RCC 7860 (cell line): ENCODE data around the gene CELA2B.
"Not testable (repeated sequence)": the region's sequence is repeated elsewhere in the genome, so short reads cannot be mapped to it uniquely, and the experiment has no call there.

ENCODE experiments used
- DNase-seq: peaks from one replicate; pipeline ENCODE4 v3.0.0-alpha.2; 2015; ENCODE audit warnings: low spot score
- FAIRE-seq: peaks from 2 replicates; lab custom pipeline; 2012; peaks lifted over from hg19 to GRCh38; lab: Jason Lieb, UNC

The CELA2B gene

GRCh38 chr1:15492596-15492995 lies 16.7 kb downstream of the CELA2B start:
- FAIRE-seq, result no peak

GRCh38 chr1:15493869-15494390 lies 18.0 kb downstream of the CELA2B start:
- no peak for FAIRE-seq
- DNase-seq, result no peak

More at GRCh38 chr1:15492596-15492995, 16.7 kb downstream of the CELA2B start:
- no peak for DNase-seq

DNA sequence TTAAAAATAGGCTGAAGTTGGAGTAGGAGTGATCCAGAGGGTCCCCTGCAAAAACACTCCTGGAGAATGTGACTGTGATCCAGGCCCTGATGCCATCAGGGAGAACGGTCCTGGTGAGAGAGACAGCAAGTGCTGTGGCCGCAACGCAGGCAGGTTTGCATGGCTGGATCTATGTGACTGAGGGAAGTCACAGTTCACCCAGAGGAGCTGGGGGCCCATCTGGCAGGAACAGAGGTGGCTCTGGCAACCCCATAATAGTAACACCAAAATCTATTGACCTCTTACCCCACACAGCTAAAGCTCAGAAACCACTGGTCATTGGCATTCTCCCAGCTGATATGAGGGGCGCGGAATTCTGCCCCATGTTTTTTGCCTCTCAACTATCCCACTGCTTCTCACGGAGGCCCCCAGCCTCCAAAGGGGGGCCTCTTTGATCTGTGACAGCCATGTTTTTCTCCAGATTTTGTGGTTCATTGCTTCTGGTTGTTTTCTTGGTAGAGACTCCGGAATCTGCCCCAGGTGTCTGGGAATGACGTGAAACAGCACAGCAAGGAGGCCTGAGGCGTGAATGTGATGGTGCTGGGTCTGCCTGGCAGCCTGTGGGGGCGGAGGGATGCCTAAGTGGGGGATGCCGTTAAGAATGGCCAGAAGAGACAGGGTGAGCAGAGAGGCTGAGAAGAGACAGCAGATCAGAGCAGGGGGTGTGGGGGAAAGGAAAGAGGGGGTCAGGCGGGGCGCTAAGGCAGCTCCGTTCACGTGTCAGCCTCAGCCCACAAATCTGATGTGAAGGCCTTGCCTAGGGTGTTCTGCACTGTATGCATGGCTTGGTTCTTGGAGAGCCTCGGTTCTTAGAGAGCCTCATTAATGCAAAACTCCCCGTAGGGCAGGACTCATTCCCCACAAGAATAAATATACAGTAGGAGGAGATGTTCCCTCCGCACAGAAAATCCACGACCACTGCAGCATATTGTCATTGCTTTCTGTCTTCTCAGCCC lies 24.6 kb downstream of the CELA2B start:
- DNase-seq (no peak), FAIRE-seq (no peak)

- DNase-seq, result peak; percentile 17
- FAIRE-seq, result peak; percentile 11
These were observed 25.5 kb downstream of the CELA2B start for GRCh38 chr1:15501208-15502032.

- FAIRE-seq, result no peak
These were observed 28.5 kb downstream of the CELA2B start for GRCh38 chr1:15504436-15504835.

DNA sequence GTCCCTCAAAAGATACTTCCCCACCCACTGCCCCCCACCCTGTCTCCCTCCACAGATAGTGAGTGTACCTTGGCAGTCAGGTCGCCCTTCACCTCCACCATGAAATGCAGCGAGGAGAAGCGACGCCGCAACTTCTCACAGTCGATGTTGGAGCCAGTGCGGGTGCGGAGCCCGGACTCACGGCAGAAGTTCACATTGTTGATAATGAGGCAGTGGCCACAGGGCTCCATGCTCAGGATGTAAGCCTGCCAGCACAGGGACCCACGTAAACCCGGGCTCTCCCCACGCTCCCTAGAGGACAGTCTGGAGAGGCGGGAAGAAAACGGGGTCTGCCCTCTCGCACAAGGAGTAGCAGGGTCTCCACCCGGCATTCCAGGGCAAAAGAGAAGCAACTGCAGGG lies 30.9 kb downstream of the CELA2B start:
- DNase-seq (no peak), FAIRE-seq (no peak)

More at GRCh38 chr1:15504436-15504835, 28.5 kb downstream of the CELA2B start:
- DNase-seq, result no peak

GRCh38 chr1:15507278-15507677 lies 31.4 kb downstream of the CELA2B start:
- FAIRE-seq (no peak), DNase-seq (no peak)

GRCh38 chr1:15508700-15509487 lies 33.0 kb downstream of the CELA2B start:
- FAIRE-seq (no peak), DNase-seq (no peak)

DNA sequence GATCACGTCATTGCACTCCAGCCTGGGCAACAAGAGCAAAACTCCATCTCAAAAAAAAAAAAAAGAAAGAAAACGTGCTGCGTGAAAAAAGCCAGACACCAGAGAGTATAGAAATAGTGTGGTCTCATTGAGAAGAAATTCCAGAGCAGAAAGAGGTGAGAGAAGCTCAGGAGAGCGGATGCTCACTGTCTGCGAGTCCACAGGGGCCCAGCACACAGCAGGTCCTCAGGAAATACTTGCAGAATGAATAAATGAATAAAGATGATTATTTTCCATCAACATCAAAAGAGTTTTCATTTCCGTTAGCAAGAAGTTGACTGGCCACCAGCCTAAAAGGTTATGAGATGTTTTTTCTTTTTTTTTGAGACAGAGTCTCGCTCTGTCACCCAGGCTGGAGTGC lies 33.7 kb downstream of the CELA2B start:
- DNase-seq (no peak), FAIRE-seq (no peak)

DNA sequence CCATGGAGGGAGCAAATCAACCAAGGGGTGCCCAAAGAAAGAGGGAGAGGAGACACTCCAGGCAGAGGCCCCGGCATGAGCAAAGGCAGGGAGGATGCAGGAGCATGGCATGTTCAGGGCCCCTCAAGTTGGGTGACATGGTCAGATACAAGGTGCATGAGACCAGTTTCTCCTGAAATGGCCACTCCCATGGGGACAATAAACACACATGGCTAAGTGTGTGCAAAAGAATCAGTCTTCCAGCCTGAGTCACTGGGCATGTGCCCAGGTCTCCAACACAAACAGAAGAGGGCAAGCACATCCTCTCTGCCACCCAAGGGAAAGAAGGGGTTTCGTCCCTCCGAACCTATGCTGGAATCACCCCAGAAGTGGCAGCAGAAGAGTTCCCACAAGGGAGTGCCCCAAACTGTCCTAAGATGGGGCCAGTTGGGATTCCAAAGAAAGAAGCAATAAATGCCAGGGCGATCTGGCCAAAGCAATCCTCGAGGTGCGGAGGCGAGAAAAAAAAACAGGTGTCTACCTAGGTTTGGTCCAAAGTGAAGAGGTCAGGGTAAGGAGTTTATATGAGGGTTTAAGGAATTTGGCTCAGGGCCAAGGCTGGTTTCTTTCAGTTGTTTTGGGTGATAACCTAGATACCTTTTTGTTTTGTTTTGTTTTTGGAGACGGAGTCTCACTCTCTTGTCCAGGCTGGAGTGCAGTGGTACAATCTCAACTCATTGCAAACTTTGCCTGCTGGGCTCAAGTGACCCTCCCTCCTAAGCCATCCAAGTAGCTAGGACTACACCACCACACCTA lies 34.9 kb downstream of the CELA2B start:
- DNase-seq, result no peak
- no peak for FAIRE-seq

DNA sequence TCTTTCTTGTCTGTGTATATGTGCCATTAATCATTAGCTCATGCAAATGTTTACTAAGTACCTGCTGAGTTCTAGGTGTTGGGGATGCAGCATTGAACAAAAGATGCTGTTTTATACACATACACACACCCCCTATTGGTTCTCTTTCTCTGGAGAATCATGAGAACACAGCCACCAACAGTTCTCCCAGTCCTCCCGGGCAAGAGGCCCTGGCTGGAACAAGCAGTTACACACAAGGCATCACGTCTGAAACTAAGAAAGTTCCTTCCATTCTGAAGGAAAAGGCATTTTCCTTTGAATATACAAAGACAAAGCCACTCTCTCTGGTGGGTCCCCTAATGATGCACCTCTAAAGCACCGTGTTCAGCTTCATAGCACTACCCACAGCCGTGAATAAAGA lies 37.3 kb downstream of the CELA2B start:
- no peak for DNase-seq
- no peak for FAIRE-seq

GRCh38 chr1:15513919-15514318 lies 38.0 kb downstream of the CELA2B start:
- FAIRE-seq (no peak), DNase-seq (no peak)

DNA sequence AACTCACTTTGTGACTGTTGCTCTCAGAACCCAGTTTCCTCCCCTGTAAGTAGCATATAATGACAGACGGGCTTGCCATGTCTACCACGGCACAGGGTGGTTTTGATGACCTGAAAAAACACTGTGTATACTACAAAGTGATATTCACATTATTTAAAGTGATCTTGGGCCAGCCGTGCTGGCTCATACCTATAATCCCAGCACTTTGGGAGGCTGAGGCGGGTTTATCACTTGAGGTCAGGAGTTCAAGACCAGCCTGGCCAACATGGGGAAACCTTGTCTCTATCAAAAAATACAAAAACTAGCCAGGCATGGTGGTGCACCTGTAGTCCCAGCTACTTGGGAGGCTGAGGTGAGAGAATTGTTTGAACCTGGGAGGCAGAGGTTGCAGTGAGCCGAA lies 38.7 kb downstream of the CELA2B start:
- not testable (repeated sequence) for FAIRE-seq, DNase-seq

- DNase-seq, result no peak
- FAIRE-seq, result no peak
These were observed 39.2 kb downstream of the CELA2B start for GRCh38 chr1:15515022-15515663.

DNA sequence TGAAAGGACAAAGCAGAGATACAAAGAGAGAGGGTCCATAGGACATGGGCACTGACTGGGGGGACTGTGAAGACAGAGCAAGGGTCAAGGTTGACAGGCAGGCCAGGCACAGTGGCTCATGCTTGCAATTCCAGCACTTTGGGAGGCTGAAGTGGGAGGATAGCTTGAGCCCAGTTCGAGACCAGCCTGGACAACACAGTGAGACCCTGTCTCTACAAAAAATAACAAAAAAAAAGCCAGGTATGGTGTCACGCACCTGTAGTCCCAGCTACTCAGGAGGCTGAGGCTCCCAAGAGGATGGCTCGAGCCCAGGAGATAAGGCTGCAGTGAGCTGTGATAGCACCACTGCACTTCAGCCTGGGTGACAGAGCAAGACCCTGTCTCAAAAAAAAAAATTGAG lies 43.7 kb downstream of the CELA2B start:
- DNase-seq (no peak), FAIRE-seq (no peak)

GRCh38 chr1:15521206-15521906 lies 45.5 kb downstream of the CELA2B start:
- not testable (repeated sequence) for DNase-seq, FAIRE-seq

DNA sequence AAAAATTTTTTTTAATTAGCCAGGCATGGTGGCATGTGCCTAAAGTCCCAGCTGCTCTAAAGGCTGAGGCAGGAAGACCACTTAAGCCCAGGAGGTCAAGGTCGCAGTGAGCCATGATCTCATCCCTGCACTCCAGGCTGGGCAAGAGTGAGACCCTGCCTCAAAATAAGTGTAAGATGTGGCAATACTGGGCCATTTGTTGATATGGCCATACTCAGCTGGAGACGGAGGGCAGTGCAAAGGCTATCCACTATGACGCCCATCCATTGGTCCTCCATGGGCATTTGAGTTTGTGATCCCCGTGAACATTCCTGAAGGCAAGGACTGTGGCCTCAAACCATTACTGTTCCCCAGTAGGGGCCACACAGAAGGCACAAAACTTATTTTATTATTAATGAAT lies 46.6 kb downstream of the CELA2B start:
- FAIRE-seq (no peak), DNase-seq (no peak)
